ENCODE results near the gene CD300C.
"Not testable (repeated sequence)": the region's sequence is repeated elsewhere in the genome, so short reads cannot be mapped to it uniquely, and the experiment has no call there.

Gene CD300C

GRCh38 chr17:74545843-74546230 is at the start of gene CD300C:
Gene CD300C (minus strand): TSS chr17:74546115. CDS start chr17:74545782, 333 bp downstream.
- no peak for DNase-seq (ENCODE audit: low read depth)

- DNase-seq (ENCODE audit: low read depth): no peak
Measured at GRCh38 chr17:74595037-74595750, 49.3 kb upstream of the CD300C start.

GRCh38 chr17:74592087-74592990 is 46.4 kb upstream of the CD300C start, which contains the start of gene CD300LD:
Gene CD300LD (minus strand): TSS chr17:74592283. CDS start chr17:74592202, 81 bp downstream.
- no peak for DNase-seq (ENCODE audit: low read depth)

GRCh38 chr17:74591503-74591902 is 45.6 kb upstream of the CD300C start:
- no peak for DNase-seq (ENCODE audit: low read depth)

- DNase-seq (ENCODE audit: low read depth): no peak
Measured at GRCh38 chr17:74585711-74586110, 39.8 kb upstream of the CD300C start.

GRCh38 chr17:74584292-74585060 is 38.6 kb upstream of the CD300C start:
- DNase-seq (ENCODE audit: low read depth): no peak

GRCh38 chr17:74582633-74583032 is 36.7 kb upstream of the CD300C start:
- no peak for DNase-seq (ENCODE audit: low read depth)

- no peak for DNase-seq (ENCODE audit: low read depth)
Measured at GRCh38 chr17:74579900-74580299, 34.0 kb upstream of the CD300C start.

- DNase-seq (ENCODE audit: low read depth): no peak
Measured at GRCh38 chr17:74578979-74579378, 33.1 kb upstream of the CD300C start.

GRCh38 chr17:74574489-74575142 is 28.7 kb upstream of the CD300C start:
- DNase-seq (ENCODE audit: low read depth): no peak

- DNase-seq (ENCODE audit: low read depth): not testable (repeated sequence)
Measured at GRCh38 chr17:74573635-74574034, 27.7 kb upstream of the CD300C start.

- DNase-seq (ENCODE audit: low read depth): no peak
Measured at GRCh38 chr17:74573169-74573568, 27.3 kb upstream of the CD300C start.

- DNase-seq (ENCODE audit: low read depth): no peak
Measured at GRCh38 chr17:74571621-74572270, 25.8 kb upstream of the CD300C start.

- peak; percentile 78 for DNase-seq (ENCODE audit: low read depth)
Measured at GRCh38 chr17:74569020-74570003, 23.4 kb upstream of the CD300C start.

GRCh38 chr17:74568106-74568873 is 22.4 kb upstream of the CD300C start:
- no peak for DNase-seq (ENCODE audit: low read depth)

GRCh38 chr17:74567397-74567796 is 21.5 kb upstream of the CD300C start, which contains the start of gene CD300H:
Gene CD300H (minus strand): TSS chr17:74567509.
- DNase-seq (ENCODE audit: low read depth): no peak

- DNase-seq (ENCODE audit: low read depth): no peak
Measured at GRCh38 chr17:74566132-74566753, 20.3 kb upstream of the CD300C start.

- no peak for DNase-seq (ENCODE audit: low read depth)
Measured at GRCh38 chr17:74565126-74565525, 19.2 kb upstream of the CD300C start.

GRCh38 chr17:74563358-74563757 is 17.4 kb upstream of the CD300C start:
- DNase-seq (ENCODE audit: low read depth): no peak
